Measurements from ENCODE around the gene ADM2.
A peak's percentile ranks its signal among the peaks of the same experiment; 100 is the strongest.

The ADM2 gene

GRCh38 chr22:50485221-50486131, 4.1 kb downstream of the ADM2 start:
- H3K27ac Mint-ChIP-seq = no peak overlapping the region
- no peaks in the 10 kb centered on the region for H3K27me3 Mint-ChIP-seq

GRCh38 chr22:50486561-50487289, 5.4 kb downstream of the ADM2 start, which contains the start of gene MIOX:
Gene MIOX (plus strand): TSS chr22:50486859. CDS start chr22:50486898, 39 bp downstream.
- Mint-ChIP-seq H3K27me3 (no peaks in the 10 kb centered on the region), H3K36me3 (no peaks in the 10 kb centered on the region), H3K4me1 (peaks cover 7% of the 10 kb centered on the region), H3K27ac (no peak within 1 kb of the TSS), H3K4me3 (no peak within 1 kb of the TSS), H3K9me3 (no peaks in the 10 kb centered on the region)

More at GRCh38 chr22:50485221-50486131, 4.1 kb downstream of the ADM2 start:
- Mint-ChIP-seq H3K36me3 (no peaks in the 10 kb centered on the region), H3K4me3 (no peak overlapping the region), H3K4me1 (no peaks in the 10 kb centered on the region), H3K9me3 (no peaks in the 10 kb centered on the region)

- H3K9me3 Mint-ChIP-seq = no peaks in the 10 kb centered on the region
- H3K4me3 Mint-ChIP-seq = no peak overlapping the region
- no peaks in the 10 kb centered on the region for H3K36me3 Mint-ChIP-seq
- H3K27me3 Mint-ChIP-seq = no peaks in the 10 kb centered on the region
- peaks cover 7% of the 10 kb centered on the region for H3K4me1 Mint-ChIP-seq
- no peak overlapping the region for H3K27ac Mint-ChIP-seq
Observed at GRCh38 chr22:50487290-50488005, 6.1 kb downstream of the ADM2 start.

- no peaks in the 10 kb centered on the region for H3K9me3 Mint-ChIP-seq
- no peak overlapping the region for H3K4me3 Mint-ChIP-seq
- H3K27me3 Mint-ChIP-seq = no peaks in the 10 kb centered on the region
- no peak overlapping the region for H3K27ac Mint-ChIP-seq
- no peaks in the 10 kb centered on the region for H3K36me3 Mint-ChIP-seq
- peaks cover 7% of the 10 kb centered on the region for H3K4me1 Mint-ChIP-seq
Observed at GRCh38 chr22:50488006-50488677, 6.8 kb downstream of the ADM2 start.

- Mint-ChIP-seq H3K4me1 (peaks cover 7% of the 10 kb centered on the region), H3K27me3 (no peaks in the 10 kb centered on the region), H3K4me3 (no peak overlapping the region), H3K9me3 (no peaks in the 10 kb centered on the region), H3K27ac (no peak overlapping the region), H3K36me3 (no peaks in the 10 kb centered on the region)
Observed at GRCh38 chr22:50488886-50489285, 7.5 kb downstream of the ADM2 start.

GRCh38 chr22:50489363-50490243, 8.3 kb downstream of the ADM2 start:
- Mint-ChIP-seq H3K27me3 (no peaks in the 10 kb centered on the region), H3K36me3 (no peaks in the 10 kb centered on the region), H3K4me3 (no peak overlapping the region), H3K27ac (no peak overlapping the region), H3K4me1 (peaks cover 7% of the 10 kb centered on the region), H3K9me3 (no peaks in the 10 kb centered on the region)

GRCh38 chr22:50490531-50491308, 9.4 kb downstream of the ADM2 start:
- Mint-ChIP-seq H3K4me3 (peak overlapping the region; percentile 38), H3K27ac (no peak overlapping the region), H3K27me3 (no peaks in the 10 kb centered on the region), H3K9me3 (no peaks in the 10 kb centered on the region), H3K4me1 (peaks cover 7% of the 10 kb centered on the region), H3K36me3 (no peaks in the 10 kb centered on the region)

GRCh38 chr22:50497093-50497492, 15.8 kb downstream of the ADM2 start:
- no peak overlapping the region for H3K27ac Mint-ChIP-seq
- no peaks in the 10 kb centered on the region for H3K9me3 Mint-ChIP-seq
- H3K4me1 Mint-ChIP-seq = peaks cover 4% of the 10 kb centered on the region
- no peaks in the 10 kb centered on the region for H3K27me3 Mint-ChIP-seq
- no peaks in the 10 kb centered on the region for H3K36me3 Mint-ChIP-seq
- H3K4me3 Mint-ChIP-seq = no peak overlapping the region

- Mint-ChIP-seq H3K4me1 (peaks cover 4% of the 10 kb centered on the region), H3K27me3 (no peaks in the 10 kb centered on the region), H3K27ac (no peak overlapping the region), H3K4me3 (no peak overlapping the region), H3K9me3 (no peaks in the 10 kb centered on the region), H3K36me3 (no peaks in the 10 kb centered on the region)
Observed at GRCh38 chr22:50498322-50498890, 17.1 kb downstream of the ADM2 start.

- H3K4me1 Mint-ChIP-seq = peaks cover 4% of the 10 kb centered on the region
- H3K27me3 Mint-ChIP-seq = no peaks in the 10 kb centered on the region
- no peak overlapping the region for H3K4me3 Mint-ChIP-seq
- peak overlapping the region; percentile 26 for H3K27ac Mint-ChIP-seq
- H3K36me3 Mint-ChIP-seq = no peaks in the 10 kb centered on the region
- no peaks in the 10 kb centered on the region for H3K9me3 Mint-ChIP-seq
Observed at GRCh38 chr22:50500452-50500851, 19.1 kb downstream of the ADM2 start.

GRCh38 chr22:50502096-50502495, 20.8 kb downstream of the ADM2 start:
- no peaks in the 10 kb centered on the region for H3K9me3 Mint-ChIP-seq
- H3K27me3 Mint-ChIP-seq = no peaks in the 10 kb centered on the region
- peaks cover 4% of the 10 kb centered on the region for H3K4me1 Mint-ChIP-seq
- no peak overlapping the region for H3K27ac Mint-ChIP-seq
- no peak overlapping the region for H3K4me3 Mint-ChIP-seq
- H3K36me3 Mint-ChIP-seq = no peaks in the 10 kb centered on the region

- Mint-ChIP-seq H3K27ac (no peak overlapping the region), H3K27me3 (no peaks in the 10 kb centered on the region), H3K9me3 (no peaks in the 10 kb centered on the region), H3K4me1 (peaks cover 4% of the 10 kb centered on the region), H3K4me3 (no peak overlapping the region), H3K36me3 (no peaks in the 10 kb centered on the region)
Observed at GRCh38 chr22:50502628-50503474, 21.5 kb downstream of the ADM2 start.

All from activated naive CD4-positive, alpha-beta T cell treated with anti-CD3 and anti-CD28 coated beads, Interleukin-2, amount 50 U/mL, for 24 hours (primary cell).